AG04450 (cell line): Measurements from ENCODE around the gene UIMC1. TPM values are rescaled to one million over a fixed set of nuclear protein-coding genes. Genes with fewer than 3 reads are reported as not detected.

Experiments
- CTCF ChIA-PET: fragments of 300-600, 350-600 bp; formaldehyde crosslinking; extraction: SDS; loops from one replicate; lab custom pipeline; 2022; ENCODE audit warnings: antibody characterized with exemption, inconsistent platforms; lab: Charles Lee
- POLR2A ChIA-PET: fragments of 350-600 bp; formaldehyde crosslinking; extraction: SDS; loops from one replicate; lab custom pipeline; 2021; ENCODE audit warnings: antibody characterized with exemption, inconsistent platforms; lab: Yijun Ruan, JAX
- DNase-seq: peaks from one replicate; pipeline ENCODE4 v3.0.0-alpha.2; 2011; ENCODE audit warnings: low read depth, low spot score
- H3K27ac ChIP-seq: one replicate; pipeline ENCODE4 v1.5.1; 2012; ENCODE audit warnings: low read depth, low read length, control low read depth
- H3K27me3 ChIP-seq: one replicate; pipeline ENCODE4 v1.6.0; 2012; ENCODE audit warnings: low read length; ENCODE audit not compliant: control insufficient read depth, insufficient read depth
- H3K4me3 ChIP-seq: 2 replicates; pipeline ENCODE4 v1.5.1; 2011; ENCODE audit warnings: mild to moderate bottlenecking, low read depth, low read length, control low read depth
- H3K9me3 ChIP-seq: 2 replicates; pipeline ENCODE4 v1.5.1; 2012; ENCODE audit warnings: low read length; ENCODE audit not compliant: control insufficient read depth, insufficient read depth
- CTCF ChIP-seq: IDR thresholded peaks from 2 replicates; pipeline ENCODE4 v1.5.1; 2011; ENCODE audit warnings: low read depth, low read length, control low read depth, inconsistent platforms
- polyA plus RNA-seq: library from polyadenylated mRNA; depleted of rRNA; stranded (reverse); fragments of >200 nt; gene quantifications from 2 replicates; pipeline ENCODE4 v1.2.3, GENCODE V29; 2011

UIMC1 gene
- polyA plus RNA-seq, 1 experiment: 27.8 TPM

DNA sequence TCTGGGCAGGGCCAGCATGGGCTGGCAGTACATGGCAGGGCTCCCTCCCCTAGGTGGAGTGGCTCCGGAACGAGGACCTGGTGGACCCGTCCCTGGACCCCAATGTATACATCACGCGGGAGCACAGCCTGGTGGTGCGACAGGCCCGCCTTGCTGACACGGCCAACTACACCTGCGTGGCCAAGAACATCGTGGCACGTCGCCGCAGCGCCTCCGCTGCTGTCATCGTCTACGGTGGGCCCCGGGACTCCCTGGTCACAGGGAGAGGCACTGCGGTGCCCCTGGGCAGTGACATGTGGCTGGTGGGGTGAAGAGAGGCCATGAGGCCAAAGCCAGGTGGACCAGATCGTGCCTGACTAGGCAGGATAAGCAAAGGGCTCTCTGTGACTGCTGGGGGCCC lies 137.8 kb downstream of the UIMC1 start:
- CTCF ChIA-PET: no interaction called here
- Histone ChIP-seq H3K9me3 (no peaks in the 10 kb centered on the region; the same call in 1 of the 2 replicates), H3K4me3 (no peak overlapping the region), H3K27ac (no peak overlapping the region), H3K27me3 (peaks cover 44% of the 10 kb centered on the region)
- TF ChIP-seq CTCF: no peak
- DNase-seq: no peak
- POLR2A ChIA-PET: no interaction called here

GRCh38 chr5:176868126-176868525 lies 138.5 kb downstream of the UIMC1 start:
- CTCF ChIA-PET: no interaction called here
- no peak overlapping the region for H3K27ac ChIP-seq
- H3K27me3 ChIP-seq: peaks cover 44% of the 10 kb centered on the region
- POLR2A ChIA-PET: no interaction called here
- no peaks in the 10 kb centered on the region; the same call in 1 of the 2 replicates for H3K9me3 ChIP-seq
- no peak for DNase-seq
- no peak overlapping the region for H3K4me3 ChIP-seq
- no peak for TF ChIP-seq CTCF

DNA sequence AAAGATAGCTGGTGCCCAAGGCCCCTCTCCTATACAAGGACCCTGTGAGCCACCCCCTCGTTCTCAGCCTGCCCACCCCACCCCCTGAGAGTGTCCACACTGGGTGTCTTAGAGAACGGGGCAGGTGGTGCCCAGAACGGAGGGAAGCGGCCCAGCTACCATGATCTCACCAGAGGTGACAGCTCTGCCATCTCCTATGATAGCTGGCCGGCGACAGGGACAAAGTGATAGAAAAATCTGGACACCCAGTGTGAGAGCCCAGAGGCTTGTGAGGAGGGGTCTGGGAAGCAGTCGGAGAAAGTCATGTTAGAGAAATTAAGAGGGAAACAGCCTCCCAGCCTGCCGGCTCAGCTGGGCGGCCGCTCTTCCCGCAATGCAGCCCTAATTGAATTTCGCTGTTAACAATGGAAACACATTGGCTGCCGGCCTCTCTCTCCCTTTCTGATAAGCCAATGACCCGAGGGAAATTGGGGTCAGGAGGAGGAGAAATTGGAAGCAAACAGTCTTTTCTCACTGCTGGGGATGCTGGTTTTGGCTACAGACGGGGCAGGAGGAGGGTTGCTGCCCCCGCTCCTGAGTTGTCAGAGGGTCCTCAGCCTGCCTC lies 139.8 kb downstream of the UIMC1 start:
- Histone ChIP-seq H3K9me3 (no peaks in the 10 kb centered on the region; the same call in 1 of the 2 replicates), H3K4me3 (no peak overlapping the region), H3K27me3 (peaks cover 52% of the 10 kb centered on the region), H3K27ac (no peak overlapping the region)
- POLR2A ChIA-PET: no interaction called here
- no peak for DNase-seq
- TF ChIP-seq CTCF: no peak
- CTCF ChIA-PET: no interaction called here

DNA sequence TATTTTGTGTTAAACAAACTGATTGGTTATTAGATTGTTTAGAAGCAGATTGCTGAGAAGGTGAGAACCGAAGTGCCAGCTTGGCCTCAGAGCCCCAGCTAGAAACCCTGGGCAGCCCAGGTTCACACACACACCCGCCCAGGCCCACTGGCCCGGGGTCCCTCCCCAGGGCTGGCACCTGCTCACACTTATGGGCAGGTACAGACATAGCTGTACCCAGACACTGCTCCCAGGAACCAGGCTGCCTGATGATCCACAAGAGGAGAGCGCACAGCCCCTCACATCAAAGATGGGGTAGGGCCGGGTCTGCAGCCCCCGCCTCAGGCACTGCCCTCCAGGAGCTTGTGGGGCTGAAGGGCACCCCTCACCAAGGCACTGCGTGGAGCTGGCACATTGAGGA lies 140.6 kb downstream of the UIMC1 start:
- Histone ChIP-seq H3K27ac (no peak overlapping the region), H3K27me3 (peaks cover 52% of the 10 kb centered on the region), H3K9me3 (no peaks in the 10 kb centered on the region; the same call in 1 of the 2 replicates), H3K4me3 (no peak overlapping the region)
- ChIA-PET CTCF (no interaction called here), POLR2A (no interaction called here)
- TF ChIP-seq CTCF: no peak
- DNase-seq: no peak

- CTCF ChIA-PET: interaction anchor here (1.2 kb wide), 1 partner anchor 204 kb away, joined by 3 read pairs; no protein-coding TSS in a partner anchor
- H3K27me3 ChIP-seq: peaks cover 59% of the 10 kb centered on the region
- POLR2A ChIA-PET: no interaction called here
These were observed 141.8 kb downstream of the UIMC1 start for GRCh38 chr5:176864755-176865154.

More at GRCh38 chr5:176864755-176865154, 141.8 kb downstream of the UIMC1 start:
- no peak for DNase-seq
- no peak overlapping the region for H3K4me3 ChIP-seq
- no peak for TF ChIP-seq CTCF
- no peaks in the 10 kb centered on the region; the same call in 1 of the 2 replicates for H3K9me3 ChIP-seq
- no peak overlapping the region for H3K27ac ChIP-seq
